Astrocyte of the cerebellum (primary cell): ENCODE results near the gene UQCRC2.

ENCODE experiments used
- DNase-seq: peaks from one replicate; pipeline ENCODE4 v3.0.0-alpha.2; 2011; ENCODE audit warnings: low read depth
- H3K4me3 ChIP-seq: 2 replicates; pipeline ENCODE4 v1.5.1; 2011; ENCODE audit warnings: mild to moderate bottlenecking, low read depth, low read length, moderate library complexity
- in situ Hi-C: cut with HindIII; loops from 2 replicates; pipeline ENCODE4 v1.10.0; 2017; ENCODE audit warnings: low sequenced_read_pairs
- TF ChIP-seq, protein P1 (sequence below): IDR thresholded peaks from 2 replicates; pipeline ENCODE4 v1.5.1; 2012; ENCODE audit warnings: low read length, low read depth, moderate library complexity, mild to moderate bottlenecking; ENCODE audit errors: missing control alignments

Gene UQCRC2

GRCh38 chr16:21982108-21982507, 28.9 kb downstream of the UQCRC2 start:
- TF ChIP-seq, protein P1, sequence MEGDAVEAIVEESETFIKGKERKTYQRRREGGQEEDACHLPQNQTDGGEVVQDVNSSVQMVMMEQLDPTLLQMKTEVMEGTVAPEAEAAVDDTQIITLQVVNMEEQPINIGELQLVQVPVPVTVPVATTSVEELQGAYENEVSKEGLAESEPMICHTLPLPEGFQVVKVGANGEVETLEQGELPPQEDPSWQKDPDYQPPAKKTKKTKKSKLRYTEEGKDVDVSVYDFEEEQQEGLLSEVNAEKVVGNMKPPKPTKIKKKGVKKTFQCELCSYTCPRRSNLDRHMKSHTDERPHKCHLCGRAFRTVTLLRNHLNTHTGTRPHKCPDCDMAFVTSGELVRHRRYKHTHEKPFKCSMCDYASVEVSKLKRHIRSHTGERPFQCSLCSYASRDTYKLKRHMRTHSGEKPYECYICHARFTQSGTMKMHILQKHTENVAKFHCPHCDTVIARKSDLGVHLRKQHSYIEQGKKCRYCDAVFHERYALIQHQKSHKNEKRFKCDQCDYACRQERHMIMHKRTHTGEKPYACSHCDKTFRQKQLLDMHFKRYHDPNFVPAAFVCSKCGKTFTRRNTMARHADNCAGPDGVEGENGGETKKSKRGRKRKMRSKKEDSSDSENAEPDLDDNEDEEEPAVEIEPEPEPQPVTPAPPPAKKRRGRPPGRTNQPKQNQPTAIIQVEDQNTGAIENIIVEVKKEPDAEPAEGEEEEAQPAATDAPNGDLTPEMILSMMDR = no peak
- no peak overlapping the region for H3K4me3 ChIP-seq
- in situ Hi-C loops = no loop called here
- no peak for DNase-seq

DNA sequence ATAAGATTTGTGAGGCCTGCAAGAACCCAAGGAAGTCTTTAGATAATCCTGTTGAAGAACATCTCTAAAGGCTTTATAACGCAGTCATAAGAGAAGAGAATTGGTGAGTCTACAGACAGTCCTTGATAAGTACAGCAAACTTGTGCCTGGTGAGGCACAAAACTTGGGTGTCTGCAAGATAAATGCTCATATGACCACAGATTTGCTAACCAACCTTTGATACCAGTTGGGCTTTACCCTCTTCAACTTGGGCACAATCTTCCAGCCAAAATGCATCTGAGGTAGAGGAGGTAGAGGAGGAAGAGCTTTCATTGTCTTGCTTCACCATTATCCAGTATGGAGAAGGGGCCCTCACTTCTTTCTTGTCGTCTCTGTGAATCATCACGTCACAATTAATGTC, 30.9 kb downstream of the UQCRC2 start:
- in situ Hi-C loops = no loop called here

GRCh38 chr16:21985524-21985923, 32.4 kb downstream of the UQCRC2 start:
- no peak for DNase-seq
- TF ChIP-seq, protein P1 = no peak
- in situ Hi-C loops = no loop called here
- no peak overlapping the region for H3K4me3 ChIP-seq

More for the DNA sequence above, 30.9 kb downstream of the UQCRC2 start:
- H3K4me3 ChIP-seq = no peak overlapping the region
- DNase-seq = no peak
- TF ChIP-seq, protein P1 = no peak

DNA sequence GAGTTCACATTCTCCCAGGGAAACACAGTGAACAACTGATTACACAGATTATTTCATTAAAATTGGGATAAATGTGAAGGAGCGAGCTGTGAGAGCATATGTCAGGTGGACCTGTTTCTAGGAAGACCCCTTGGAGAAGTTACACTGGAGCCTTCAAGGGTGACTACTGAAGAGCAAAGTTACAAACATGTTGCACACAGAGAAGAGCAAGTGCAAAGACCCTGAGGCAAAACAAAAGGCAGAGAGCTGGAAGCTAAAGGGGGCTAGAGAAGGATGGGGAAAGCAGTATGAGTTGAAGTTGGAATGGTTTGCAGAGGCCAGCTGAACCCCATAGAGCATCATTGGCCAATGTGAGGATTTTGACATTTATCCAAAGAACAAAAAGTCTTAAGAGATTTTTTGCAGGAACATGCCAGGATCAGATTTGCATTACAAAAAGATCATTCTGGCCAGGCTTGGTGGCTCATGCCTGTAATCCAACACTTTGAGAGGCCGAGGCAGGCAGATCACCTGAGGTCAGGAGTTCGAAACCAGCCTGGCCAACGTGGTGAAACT, 33.6 kb downstream of the UQCRC2 start:
- TF ChIP-seq, protein P1 = no peak
- H3K4me3 ChIP-seq = no peak overlapping the region
- in situ Hi-C loops = no loop called here
- DNase-seq = no peak

DNA sequence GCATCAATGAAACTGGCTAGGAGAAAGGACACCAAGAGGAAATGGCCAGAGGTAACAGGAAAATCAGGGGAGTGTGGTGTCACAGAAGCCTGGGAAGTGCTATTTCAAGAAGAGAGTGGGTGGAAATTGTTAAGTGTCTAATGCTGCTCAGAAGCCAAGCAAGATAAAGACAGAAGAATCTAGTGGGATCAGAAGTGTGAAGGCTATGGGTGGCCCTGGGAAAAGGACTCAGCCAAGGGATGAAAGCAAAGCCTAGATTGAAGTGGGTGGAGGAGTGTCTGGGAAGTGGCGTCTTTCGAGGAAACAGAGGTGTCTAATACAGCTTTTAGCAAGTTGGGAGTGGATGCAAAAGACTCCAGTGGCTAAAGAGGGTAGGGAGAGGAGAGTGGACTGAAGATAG, 34.3 kb downstream of the UQCRC2 start:
- in situ Hi-C loops = no loop called here
- TF ChIP-seq, protein P1 = no peak

DNA sequence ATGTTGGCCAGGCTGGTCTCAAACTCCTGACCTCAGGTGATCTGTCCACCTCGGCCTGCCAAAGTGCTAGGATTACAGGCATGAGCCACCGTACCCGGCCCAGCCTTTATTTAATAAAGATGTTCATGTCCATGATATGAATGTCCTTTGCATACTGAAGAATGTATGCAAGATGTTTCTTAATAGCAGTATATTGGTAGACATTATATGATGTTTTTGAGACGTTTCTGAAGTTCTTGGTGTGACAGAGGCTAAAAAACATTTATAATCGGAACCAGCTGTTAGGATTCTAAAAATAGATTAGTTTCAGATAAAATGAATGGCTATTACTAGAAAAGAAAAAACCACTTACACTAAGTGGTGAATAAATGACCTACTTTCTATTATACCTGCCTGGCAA, 36.0 kb downstream of the UQCRC2 start:
- TF ChIP-seq, protein P1 = no peak
- in situ Hi-C loops = no loop called here
- no peak overlapping the region for H3K4me3 ChIP-seq
- no peak for DNase-seq

More for the DNA sequence above, 34.3 kb downstream of the UQCRC2 start:
- DNase-seq = no peak
- H3K4me3 ChIP-seq = no peak overlapping the region
